Upper lobe of left lung (tissue), 4 donors: Measurements from ENCODE around the gene CCDC71L.

Experiments used
- EP300 ChIP-seq, 4 donors: sonication (generic); formaldehyde crosslinking; IDR thresholded peaks; one replicate each; pipeline ENCODE4 v1.5.1; 2017; ENCODE audit warnings: antibody characterized with exemption in 4 of 4, control low read depth in 2 of 4
- POLR2A ChIP-seq, 4 donors: fragments of 450-650 bp; IDR thresholded peaks; one replicate each; pipeline ENCODE4 v1.5.1; 2016 to 2017; ENCODE audit warnings: antibody characterized with exemption in 4 of 4, mild to moderate bottlenecking in 2 of 4
- TF ChIP-seq, protein P1 (sequence below), 6 experiments: fragments of 450-650 bp in 4 of 6; fragments of 200-600 bp in 2 of 6; sonication (generic) in 2 of 6; IDR thresholded peaks; one replicate each; pipeline ENCODE4 v1.5.1; 2016 to 2019; ENCODE audit warnings: antibody characterized with exemption in 6 of 6

DNA sequence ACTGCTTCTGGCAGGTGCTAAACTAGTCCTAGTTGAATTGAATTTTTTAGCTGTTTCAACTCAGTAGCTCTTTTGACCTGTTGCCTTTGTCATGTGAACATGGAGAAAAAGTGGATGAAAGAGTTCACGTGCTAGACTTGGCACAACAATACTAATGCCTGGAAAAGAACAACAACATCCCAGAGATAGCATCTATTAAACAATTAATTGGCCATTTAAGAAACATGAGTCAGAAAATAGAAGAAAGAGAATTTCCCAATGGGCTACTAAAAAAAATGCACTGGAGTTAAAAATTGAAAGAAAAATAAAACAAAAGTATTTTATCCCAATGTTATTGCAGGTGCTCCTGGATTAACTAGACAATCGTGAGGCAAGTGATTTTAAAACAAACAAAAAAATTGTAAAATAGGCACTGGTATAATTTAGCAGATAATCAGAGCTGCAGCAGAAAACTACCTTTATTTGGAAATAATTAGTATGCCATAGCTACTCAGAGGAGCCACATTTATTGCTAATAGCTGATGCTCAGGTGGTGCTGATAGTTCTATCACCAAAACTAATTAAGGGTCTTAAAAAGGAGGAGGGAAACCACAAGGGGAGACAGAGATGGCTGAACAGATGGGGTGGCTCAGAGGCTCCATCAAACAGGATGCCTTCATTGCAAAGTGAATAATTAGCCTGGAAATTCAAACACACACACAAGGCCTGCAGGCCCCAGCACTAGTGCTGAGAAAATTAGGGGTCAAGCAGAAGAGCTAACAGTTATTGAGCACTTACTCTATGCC, 17.6 kb downstream of the CCDC71L start:
- TF ChIP-seq, protein P1, sequence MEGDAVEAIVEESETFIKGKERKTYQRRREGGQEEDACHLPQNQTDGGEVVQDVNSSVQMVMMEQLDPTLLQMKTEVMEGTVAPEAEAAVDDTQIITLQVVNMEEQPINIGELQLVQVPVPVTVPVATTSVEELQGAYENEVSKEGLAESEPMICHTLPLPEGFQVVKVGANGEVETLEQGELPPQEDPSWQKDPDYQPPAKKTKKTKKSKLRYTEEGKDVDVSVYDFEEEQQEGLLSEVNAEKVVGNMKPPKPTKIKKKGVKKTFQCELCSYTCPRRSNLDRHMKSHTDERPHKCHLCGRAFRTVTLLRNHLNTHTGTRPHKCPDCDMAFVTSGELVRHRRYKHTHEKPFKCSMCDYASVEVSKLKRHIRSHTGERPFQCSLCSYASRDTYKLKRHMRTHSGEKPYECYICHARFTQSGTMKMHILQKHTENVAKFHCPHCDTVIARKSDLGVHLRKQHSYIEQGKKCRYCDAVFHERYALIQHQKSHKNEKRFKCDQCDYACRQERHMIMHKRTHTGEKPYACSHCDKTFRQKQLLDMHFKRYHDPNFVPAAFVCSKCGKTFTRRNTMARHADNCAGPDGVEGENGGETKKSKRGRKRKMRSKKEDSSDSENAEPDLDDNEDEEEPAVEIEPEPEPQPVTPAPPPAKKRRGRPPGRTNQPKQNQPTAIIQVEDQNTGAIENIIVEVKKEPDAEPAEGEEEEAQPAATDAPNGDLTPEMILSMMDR (IDR thresholded peaks at IDR 0.05), result no peak
- TF ChIP-seq POLR2A (IDR thresholded peaks at IDR 0.05) (no peak), EP300 (IDR thresholded peaks at IDR 0.05) (no peak)
